Endothelial cell of umbilical vein (primary cell): ENCODE data around the gene RNU5B-1.

Experiments used
- EZH2 ChIP-seq: IDR thresholded peaks from 2 replicates; pipeline ENCODE4 v1.6.1; 2012; ENCODE audit warnings: borderline replicate concordance, low read depth, mild to moderate bottlenecking, moderate library complexity, low read length, inconsistent platforms; ENCODE audit not compliant: severe bottlenecking
- FOS ChIP-seq: IDR thresholded peaks from 2 replicates; pipeline ENCODE4 v1.6.1; 2011; ENCODE audit warnings: mild to moderate bottlenecking, low read length, moderate library complexity, borderline replicate concordance; ENCODE audit not compliant: insufficient read depth
- GATA2 ChIP-seq: IDR thresholded peaks from 2 replicates; pipeline ENCODE4 v1.7.0; 2011; ENCODE audit warnings: low read depth, mild to moderate bottlenecking, moderate library complexity, mixed read lengths, low read length; ENCODE audit not compliant: insufficient read length, insufficient read depth
- JUN ChIP-seq: IDR thresholded peaks from 2 replicates; pipeline ENCODE4 v1.6.1; 2011; ENCODE audit warnings: borderline replicate concordance, low read depth; ENCODE audit not compliant: insufficient read length, insufficient read depth
- MYC ChIP-seq: IDR thresholded peaks from one replicate; pipeline ENCODE4 v1.6.1; 2011; ENCODE audit warnings: mild to moderate bottlenecking, low read depth, low read length
- POLR2A ChIP-seq: IDR thresholded peaks from 2 replicates; pipeline ENCODE4 v1.6.1; 2012; ENCODE audit warnings: low read depth, mild to moderate bottlenecking, control low read depth, low read length
- POLR2AphosphoS5 ChIP-seq: IDR thresholded peaks from 2 replicates; pipeline ENCODE4 v1.6.1; 2012; ENCODE audit warnings: low read depth, mild to moderate bottlenecking, control low read depth, low read length, moderate library complexity; ENCODE audit not compliant: insufficient read depth
- TF ChIP-seq, protein P1 (sequence below), 2 donors: IDR thresholded peaks; 1 replicate in 1 of 2; 2 replicates in 1 of 2; pipeline ENCODE4 v1.5.1; 2011; ENCODE audit warnings: low read length in 2 of 2, mild to moderate bottlenecking in 2 of 2, moderate library complexity in 2 of 2, control low read depth in 1 of 2, inconsistent platforms in 1 of 2, low read depth in 1 of 2; ENCODE audit not compliant: insufficient read depth in 1 of 2; ENCODE audit errors: extremely low read depth in 1 of 2
- TF ChIP-seq, protein P2 (sequence below): IDR thresholded peaks from 2 replicates; pipeline ENCODE4 v1.6.1; 2011; ENCODE audit not compliant: insufficient read depth, insufficient read length

DNA sequence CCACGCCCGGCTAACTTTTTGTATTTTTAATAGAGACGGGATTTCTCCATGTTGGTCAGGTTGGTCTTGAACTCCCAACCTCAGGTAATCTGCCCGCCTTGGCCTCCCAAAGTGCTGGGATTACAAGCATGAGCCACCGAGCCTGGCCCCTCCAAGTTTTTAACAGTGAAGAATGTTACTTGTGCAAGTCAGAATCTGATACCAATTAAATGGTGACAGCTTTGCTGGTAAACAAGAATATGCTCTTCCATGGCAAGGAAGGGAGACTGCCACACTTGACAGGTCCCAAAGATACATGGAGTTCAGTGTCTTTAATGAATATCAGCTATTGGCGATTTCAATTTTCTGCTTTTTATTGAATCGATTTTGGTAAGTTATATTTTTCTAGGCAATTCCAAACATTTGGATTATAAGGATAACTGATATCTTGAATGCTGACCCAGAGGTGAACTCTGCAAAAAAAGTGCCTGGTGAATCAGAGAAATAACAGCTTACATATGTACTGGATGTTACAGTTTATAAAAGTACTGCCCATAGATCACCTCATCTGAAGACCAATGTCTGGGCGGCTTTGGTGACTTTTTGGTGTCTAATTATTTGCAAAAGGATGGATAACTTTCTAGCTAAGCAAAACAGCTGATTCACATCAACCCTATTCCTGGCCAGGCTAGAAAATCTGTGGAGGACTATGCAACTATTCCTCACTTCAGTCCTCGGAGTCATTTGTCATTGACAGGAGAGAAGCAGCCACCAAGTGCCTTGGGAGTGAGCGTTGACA lies 19.0 kb upstream of the RNU5B-1 start:
- TF ChIP-seq, protein P1, sequence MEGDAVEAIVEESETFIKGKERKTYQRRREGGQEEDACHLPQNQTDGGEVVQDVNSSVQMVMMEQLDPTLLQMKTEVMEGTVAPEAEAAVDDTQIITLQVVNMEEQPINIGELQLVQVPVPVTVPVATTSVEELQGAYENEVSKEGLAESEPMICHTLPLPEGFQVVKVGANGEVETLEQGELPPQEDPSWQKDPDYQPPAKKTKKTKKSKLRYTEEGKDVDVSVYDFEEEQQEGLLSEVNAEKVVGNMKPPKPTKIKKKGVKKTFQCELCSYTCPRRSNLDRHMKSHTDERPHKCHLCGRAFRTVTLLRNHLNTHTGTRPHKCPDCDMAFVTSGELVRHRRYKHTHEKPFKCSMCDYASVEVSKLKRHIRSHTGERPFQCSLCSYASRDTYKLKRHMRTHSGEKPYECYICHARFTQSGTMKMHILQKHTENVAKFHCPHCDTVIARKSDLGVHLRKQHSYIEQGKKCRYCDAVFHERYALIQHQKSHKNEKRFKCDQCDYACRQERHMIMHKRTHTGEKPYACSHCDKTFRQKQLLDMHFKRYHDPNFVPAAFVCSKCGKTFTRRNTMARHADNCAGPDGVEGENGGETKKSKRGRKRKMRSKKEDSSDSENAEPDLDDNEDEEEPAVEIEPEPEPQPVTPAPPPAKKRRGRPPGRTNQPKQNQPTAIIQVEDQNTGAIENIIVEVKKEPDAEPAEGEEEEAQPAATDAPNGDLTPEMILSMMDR (IDR thresholded peaks at IDR 0.05; ENCODE audit: extremely low read depth in 1 of 2, insufficient read depth in 1 of 2, low read depth in 1 of 2, low read length in 2 of 2) = no peak
- no peak for TF ChIP-seq POLR2A
- TF ChIP-seq, protein P2, sequence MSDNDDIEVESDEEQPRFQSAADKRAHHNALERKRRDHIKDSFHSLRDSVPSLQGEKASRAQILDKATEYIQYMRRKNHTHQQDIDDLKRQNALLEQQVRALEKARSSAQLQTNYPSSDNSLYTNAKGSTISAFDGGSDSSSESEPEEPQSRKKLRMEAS = no peak
- no peak for TF ChIP-seq POLR2AphosphoS5
- TF ChIP-seq EZH2 = no peak
- TF ChIP-seq MYC = no peak
- TF ChIP-seq GATA2 = no peak
- no peak for TF ChIP-seq FOS
- no peak for TF ChIP-seq JUN
